GM10266 (cell line): ENCODE data around the gene LZTS2.

Experiments
- DNase-seq: peaks from one replicate; pipeline ENCODE4 v3.0.0; 2012; ENCODE audit errors: extremely low spot score
- TF ChIP-seq, protein P1 (sequence below): IDR thresholded peaks from 2 replicates; pipeline ENCODE4 v1.5.1; 2012; ENCODE audit warnings: mild to moderate bottlenecking, low read depth; ENCODE audit not compliant: control insufficient read depth, insufficient read depth; ENCODE audit errors: missing control alignments

Gene LZTS2

GRCh38 chr10:101022967-101023705, 23.5 kb downstream of the LZTS2 start:
- DNase-seq: no peak

GRCh38 chr10:101027106-101027720, 27.6 kb downstream of the LZTS2 start:
- DNase-seq: no peak
- TF ChIP-seq, protein P1, sequence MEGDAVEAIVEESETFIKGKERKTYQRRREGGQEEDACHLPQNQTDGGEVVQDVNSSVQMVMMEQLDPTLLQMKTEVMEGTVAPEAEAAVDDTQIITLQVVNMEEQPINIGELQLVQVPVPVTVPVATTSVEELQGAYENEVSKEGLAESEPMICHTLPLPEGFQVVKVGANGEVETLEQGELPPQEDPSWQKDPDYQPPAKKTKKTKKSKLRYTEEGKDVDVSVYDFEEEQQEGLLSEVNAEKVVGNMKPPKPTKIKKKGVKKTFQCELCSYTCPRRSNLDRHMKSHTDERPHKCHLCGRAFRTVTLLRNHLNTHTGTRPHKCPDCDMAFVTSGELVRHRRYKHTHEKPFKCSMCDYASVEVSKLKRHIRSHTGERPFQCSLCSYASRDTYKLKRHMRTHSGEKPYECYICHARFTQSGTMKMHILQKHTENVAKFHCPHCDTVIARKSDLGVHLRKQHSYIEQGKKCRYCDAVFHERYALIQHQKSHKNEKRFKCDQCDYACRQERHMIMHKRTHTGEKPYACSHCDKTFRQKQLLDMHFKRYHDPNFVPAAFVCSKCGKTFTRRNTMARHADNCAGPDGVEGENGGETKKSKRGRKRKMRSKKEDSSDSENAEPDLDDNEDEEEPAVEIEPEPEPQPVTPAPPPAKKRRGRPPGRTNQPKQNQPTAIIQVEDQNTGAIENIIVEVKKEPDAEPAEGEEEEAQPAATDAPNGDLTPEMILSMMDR: no peak

More at GRCh38 chr10:101022967-101023705, 23.5 kb downstream of the LZTS2 start:
- TF ChIP-seq, protein P1: no peak

DNA sequence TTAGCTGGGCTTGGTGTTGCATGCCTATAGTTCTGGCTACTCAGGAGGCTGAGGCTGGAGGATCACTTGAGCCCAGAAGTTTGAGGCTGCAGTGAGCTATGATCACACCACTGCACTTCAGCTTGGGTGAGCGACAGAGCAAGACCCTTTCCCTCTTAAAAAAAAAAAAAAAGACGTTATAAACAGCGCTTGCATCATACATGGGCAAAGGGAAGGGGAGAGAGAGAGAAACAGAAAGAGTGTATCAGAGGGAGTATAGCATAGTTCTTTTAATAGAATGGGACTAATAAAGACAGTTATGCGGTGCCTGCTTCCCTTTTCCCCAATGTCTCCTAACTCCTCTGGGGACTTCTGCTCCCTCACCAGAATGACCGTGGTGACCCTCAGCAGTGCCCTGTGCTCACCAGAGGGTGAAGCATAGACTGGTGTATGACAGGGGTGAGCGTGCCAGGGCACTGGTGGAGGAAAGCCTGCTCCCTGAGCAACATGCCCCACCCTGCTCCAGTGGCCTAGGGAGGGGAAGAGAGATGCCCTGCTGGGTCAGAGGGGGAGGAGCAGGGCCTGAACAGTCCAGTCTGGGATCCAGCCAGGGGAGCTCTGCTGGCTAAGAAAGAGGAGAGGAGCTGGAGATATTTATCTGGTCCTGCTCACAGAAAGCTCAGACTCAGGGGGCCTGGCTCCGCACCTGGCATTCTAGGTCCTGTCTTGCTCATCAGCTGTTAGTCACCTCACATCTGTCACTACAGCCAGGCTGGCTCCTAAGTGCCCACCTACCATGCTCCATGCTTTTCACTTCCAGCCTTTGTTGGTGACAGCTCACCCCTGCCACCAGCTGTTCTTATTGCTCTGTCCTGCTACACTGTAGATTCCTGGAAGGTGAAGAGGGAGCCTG, 29.1 kb downstream of the LZTS2 start:
- no peak for DNase-seq
- TF ChIP-seq, protein P1: no peak

DNA sequence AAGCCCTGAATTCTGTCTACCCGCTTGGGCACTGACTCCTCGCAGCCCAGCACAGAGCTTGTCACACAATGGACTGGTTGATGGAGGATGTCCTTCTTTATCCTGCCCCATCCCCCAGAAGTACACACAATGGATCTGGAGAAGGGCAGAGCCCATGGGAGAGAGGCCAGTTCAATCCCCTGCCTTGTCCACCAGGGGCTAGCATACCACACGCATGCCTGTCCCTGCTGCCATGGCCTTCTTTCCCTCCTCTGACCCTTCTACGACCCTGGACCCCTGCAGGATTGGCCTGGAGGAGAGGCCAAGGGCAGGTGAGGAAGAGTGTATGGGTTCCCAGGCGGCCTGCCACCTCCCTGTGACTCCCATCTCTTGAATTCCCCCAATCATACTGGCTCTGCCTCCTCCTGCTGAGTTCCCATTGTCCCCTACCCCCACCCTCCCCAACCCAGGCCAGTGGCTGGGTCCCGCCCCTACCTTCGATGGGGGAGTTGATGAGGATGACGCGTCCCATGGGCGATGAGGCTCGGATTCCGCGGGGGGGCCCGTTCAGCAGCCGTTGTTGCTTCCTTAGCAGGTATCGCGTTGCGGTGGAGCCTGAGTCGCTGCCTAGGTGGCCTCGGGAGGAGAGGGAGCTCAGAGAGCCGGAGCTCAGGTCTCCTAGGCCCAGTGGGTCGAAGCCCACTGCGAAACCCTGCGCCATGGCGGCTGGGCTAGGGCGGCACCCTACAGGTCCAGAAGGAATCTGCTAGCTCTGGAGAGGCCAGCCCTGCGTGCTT, 30.1 kb downstream of the LZTS2 start:
- TF ChIP-seq, protein P1: no peak
- DNase-seq: no peak

DNA sequence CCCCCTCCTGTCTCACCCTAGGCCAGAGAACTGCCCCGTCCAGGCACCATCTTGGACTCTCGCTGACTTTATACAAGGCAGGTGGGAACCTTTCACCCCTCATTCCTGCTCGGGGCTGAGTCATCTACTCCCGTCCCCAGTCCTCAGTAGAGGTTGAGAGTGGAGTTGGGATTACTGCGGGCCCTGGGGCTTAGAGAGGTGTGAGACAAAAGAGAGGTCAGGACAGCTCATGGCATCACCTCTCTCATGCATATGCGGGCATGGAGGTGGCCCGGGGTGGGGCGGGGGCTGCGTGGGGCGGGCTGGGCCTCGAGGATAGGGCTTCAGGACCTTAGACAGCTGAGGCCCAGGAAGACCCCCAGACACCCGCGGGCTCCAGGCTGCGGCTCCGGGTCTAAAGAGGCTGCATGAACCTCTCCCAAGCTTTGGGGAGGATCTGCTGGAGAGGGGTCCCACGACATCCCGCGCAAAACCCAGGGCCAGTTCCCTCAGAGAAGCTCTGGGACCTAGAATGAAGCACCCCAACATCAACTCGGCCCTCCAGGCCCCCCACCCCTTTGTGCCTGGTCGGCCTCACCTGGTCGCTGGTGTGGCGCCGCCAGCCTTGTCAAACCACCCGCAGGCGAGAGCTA, 31.0 kb downstream of the LZTS2 start:
- TF ChIP-seq, protein P1: no peak
- no peak for DNase-seq

GRCh38 chr10:101031128-101031795, 31.7 kb downstream of the LZTS2 start, which contains the start of the genes PDZD7 and SFXN3:
PDZD7 (minus strand) TSS chr10:101031129; CDS start chr10:101030219, 910 bp downstream.
SFXN3 (plus strand) TSS chr10:101031234; CDS start chr10:101034695, 3,461 bp downstream.
- peak; percentile 96 for DNase-seq

More at GRCh38 chr10:101031128-101031795, 31.7 kb downstream of the LZTS2 start, which contains the start of the genes PDZD7 and SFXN3:
- TF ChIP-seq, protein P1: no peak
